ENCODE data around the gene SLC9A3.

The SLC9A3 gene

GRCh38 chr5:429453-430188, 94.6 kb downstream of the SLC9A3 start:
- in situ Hi-C loops (cut with HindIII; ENCODE audit: low sequenced_read_pairs): no loop called here

GRCh38 chr5:428754-429452, 95.3 kb downstream of the SLC9A3 start:
- DNase-seq (ENCODE audit: low read depth): no peak
- TF ChIP-seq CTCF (IDR thresholded peaks at IDR 0.05; ENCODE audit: low read depth, low read length, missing control alignments): no peak
- H3K4me3 ChIP-seq (ENCODE audit: low read depth, low read length): no peak overlapping the region
- in situ Hi-C loops (cut with HindIII; ENCODE audit: low sequenced_read_pairs): no loop called here

More at GRCh38 chr5:429453-430188, 94.6 kb downstream of the SLC9A3 start:
- H3K4me3 ChIP-seq (ENCODE audit: low read depth, low read length): no peak overlapping the region
- TF ChIP-seq CTCF (IDR thresholded peaks at IDR 0.05; ENCODE audit: low read depth, low read length, missing control alignments): no peak
- peak; percentile 35 for DNase-seq (ENCODE audit: low read depth)

- TF ChIP-seq CTCF (IDR thresholded peaks at IDR 0.05; ENCODE audit: low read depth, low read length, missing control alignments): no peak
- in situ Hi-C loops (cut with HindIII; ENCODE audit: low sequenced_read_pairs): no loop called here
- no peak for DNase-seq (ENCODE audit: low read depth)
- no peak overlapping the region for H3K4me3 ChIP-seq (ENCODE audit: low read depth, low read length)
Observed at GRCh38 chr5:428219-428618, 96.0 kb downstream of the SLC9A3 start.

GRCh38 chr5:427415-428087, 96.7 kb downstream of the SLC9A3 start:
- DNase-seq (ENCODE audit: low read depth): no peak
- in situ Hi-C loops (cut with HindIII; ENCODE audit: low sequenced_read_pairs): no loop called here
- H3K4me3 ChIP-seq (ENCODE audit: low read depth, low read length): no peak overlapping the region
- TF ChIP-seq CTCF (IDR thresholded peaks at IDR 0.05; ENCODE audit: low read depth, low read length, missing control alignments): no peak

GRCh38 chr5:426392-426976, 97.8 kb downstream of the SLC9A3 start:
- in situ Hi-C loops (cut with HindIII; ENCODE audit: low sequenced_read_pairs): no loop called here
- no peak for TF ChIP-seq CTCF (IDR thresholded peaks at IDR 0.05; ENCODE audit: low read depth, low read length, missing control alignments)

GRCh38 chr5:425714-426113, 98.5 kb downstream of the SLC9A3 start:
- TF ChIP-seq CTCF (IDR thresholded peaks at IDR 0.05; ENCODE audit: low read depth, low read length, missing control alignments): peak; percentile 23
- in situ Hi-C loops (cut with HindIII; ENCODE audit: low sequenced_read_pairs): no loop called here
- DNase-seq (ENCODE audit: low read depth): no peak
- no peak overlapping the region for H3K4me3 ChIP-seq (ENCODE audit: low read depth, low read length)

More at GRCh38 chr5:426392-426976, 97.8 kb downstream of the SLC9A3 start:
- H3K4me3 ChIP-seq (ENCODE audit: low read depth, low read length): no peak overlapping the region
- no peak for DNase-seq (ENCODE audit: low read depth)

Measured in astrocyte of the cerebellum (primary cell).